ENCODE results near the gene ZNF366. TPM values are rescaled to one million over a fixed set of nuclear protein-coding genes. Genes with fewer than 3 reads are reported as not detected.

The ZNF366 gene
- polyA plus RNA-seq, 2 of the 4 experiments (the other 2 are of a cell fraction), result not detected

DNA sequence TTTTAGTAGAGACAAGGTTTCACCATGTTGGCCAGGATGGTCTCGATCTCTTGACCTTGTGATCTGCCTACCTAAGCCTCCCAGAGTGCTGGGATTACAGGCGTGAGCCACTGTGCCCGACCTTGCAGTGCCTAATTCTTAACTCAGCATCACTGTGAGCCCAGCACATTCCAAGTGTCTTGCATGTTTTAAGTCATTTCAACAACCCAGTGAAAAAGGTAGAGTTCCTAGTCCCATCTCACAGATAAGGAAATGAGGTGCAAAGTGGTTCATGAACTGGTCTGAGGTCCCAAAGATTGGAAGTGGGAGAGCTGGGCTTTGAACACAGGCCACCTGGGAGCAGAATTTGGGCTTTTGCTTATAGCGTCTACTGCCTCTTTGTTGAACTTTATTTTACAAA lies 68.0 kb downstream of the ZNF366 start:
- 94% methylated on average over 4 of the region's 4 CpGs for WGBS (ENCODE audit: missing lambda C conversion rate)
- no peak for ATAC-seq
- ChIA-PET POLR2A (no interaction called here), CTCF (no interaction called here)
- DNase-seq (ENCODE audit: low read depth in 1 of 2, low spot score in 1 of 2), result no peak
- H3K9me3 ChIP-seq, result no peaks in the 10 kb centered on the region
- H3K4me1 ChIP-seq, result peaks cover 29% of the 10 kb centered on the region
- no peak overlapping the region for H3K4me3 ChIP-seq
- TF ChIP-seq CHD4 (IDR thresholded peaks at IDR 0.05; ENCODE audit: borderline replicate concordance), result no peak
- no peak for TF ChIP-seq RARB (CRISPR knock-in tag; IDR thresholded peaks at IDR 0.05)
- TF ChIP-seq TP53 (CRISPR knock-in tag; IDR thresholded peaks at IDR 0.05), result no peak
- no peak for TF ChIP-seq JUN (IDR thresholded peaks at IDR 0.05)
- TF ChIP-seq POLR2AphosphoS2 (conservative IDR thresholded peaks at IDR 0.05; ENCODE audit: low read length), result no peak
- TF ChIP-seq HOXA7 (CRISPR knock-in tag; IDR thresholded peaks at IDR 0.05), result no peak
- TF ChIP-seq PHF8 (IDR thresholded peaks at IDR 0.05; ENCODE audit: borderline replicate concordance, low read depth), result no peak
- peak overlapping the region; percentile 52 for H3K4me2 ChIP-seq
- H3K27ac ChIP-seq, result peak overlapping the region; percentile 35 to 56; a peak in 4 of 6 replicates
- no peak for FAIRE-seq

DNA sequence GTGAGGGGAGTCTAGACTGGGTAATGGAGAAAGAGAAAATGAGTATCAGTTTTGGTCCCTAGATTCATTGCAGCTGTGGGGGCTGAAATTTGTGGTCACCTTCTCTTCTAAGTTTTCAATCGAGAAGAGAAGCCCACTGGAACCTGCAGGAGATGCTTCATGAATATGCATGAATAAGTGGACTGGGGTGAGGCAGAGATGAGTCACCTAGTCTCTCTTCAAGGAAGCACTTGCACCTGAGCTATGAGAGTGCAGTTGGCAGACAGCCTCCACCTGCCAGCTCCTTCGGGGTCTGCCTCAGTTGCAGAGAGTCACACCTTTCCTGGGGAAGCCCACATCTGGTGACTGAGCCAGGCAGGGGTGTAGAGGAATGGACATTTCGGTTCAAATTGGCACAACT lies 69.1 kb downstream of the ZNF366 start:
- no peak for DNase-seq (ENCODE audit: low read depth in 1 of 2, low spot score in 1 of 2)
- Histone ChIP-seq H3K4me2 (no peak overlapping the region), H3K4me3 (no peak overlapping the region), H3K9me3 (no peaks in the 10 kb centered on the region), H3K4me1 (peaks cover 29% of the 10 kb centered on the region), H3K27ac (peak overlapping the region in 1 of 2 experiments; percentile 37; a peak in 1 of 6 replicates)
- ChIA-PET CTCF (interaction anchor here (1.0 to 1.5 kb wide), 2 partner anchors 29 to 65 kb away, joined by 3 read pairs; no protein-coding TSS in a partner anchor), POLR2A (no interaction called here)
- FAIRE-seq, result no peak
- TF ChIP-seq FOSL2 (IDR thresholded peaks at IDR 0.05) (no peak), FOSL2 (CRISPR knock-in tag; IDR thresholded peaks at IDR 0.05) (peak; percentile 30; the same call in 1 of the 2 replicates), ESRRA (IDR thresholded peaks at IDR 0.05; ENCODE audit: borderline replicate concordance, low read length) (no peak), HOXA7 (CRISPR knock-in tag; IDR thresholded peaks at IDR 0.05) (no peak), SREBF2 (IDR thresholded peaks at IDR 0.05) (no peak), FOSB (CRISPR knock-in tag; IDR thresholded peaks at IDR 0.05) (no peak), TFCP2L1 (CRISPR knock-in tag; IDR thresholded peaks at IDR 0.05) (no peak), CEBPB (IDR thresholded peaks at IDR 0.05) (no peak), KDM1A (IDR thresholded peaks at IDR 0.05; ENCODE audit: low read depth) (no peak)
- WGBS (ENCODE audit: missing lambda C conversion rate), result 72% methylated on average over 3 of the region's 3 CpGs
- ATAC-seq, result no peak

DNA sequence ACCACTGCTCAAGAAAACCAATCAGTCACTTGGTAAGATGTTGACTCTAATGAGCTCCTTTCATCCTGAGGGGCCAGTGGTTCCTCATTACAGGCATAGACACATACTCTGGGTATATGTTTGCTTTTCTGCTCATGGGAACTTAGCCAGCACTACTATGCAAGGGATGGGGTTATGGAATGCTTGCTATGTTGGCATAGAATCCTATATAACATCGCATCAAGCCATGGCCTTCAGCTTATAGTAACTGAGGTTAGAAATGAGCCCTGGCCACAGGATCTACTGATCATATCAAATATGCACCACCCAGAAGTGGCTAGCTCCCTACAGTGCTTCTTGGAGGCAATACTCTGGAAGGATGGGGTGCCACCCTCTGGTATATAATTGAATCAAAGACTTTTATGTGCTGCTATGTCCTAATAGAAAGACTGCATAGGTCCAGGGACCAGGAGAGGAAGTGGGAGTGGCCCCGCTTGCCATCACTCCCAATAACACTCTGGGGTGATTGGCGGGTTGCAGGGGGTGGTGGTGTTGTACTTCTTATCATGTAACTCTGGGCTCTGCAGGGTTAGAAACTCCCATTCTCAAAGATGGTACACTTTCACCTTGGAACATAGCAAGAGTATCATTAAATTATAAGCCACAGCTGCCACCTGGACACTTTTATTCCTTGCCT lies 70.3 kb downstream of the ZNF366 start:
- FAIRE-seq (no peak), ATAC-seq (peak in 1 of 2 experiments; percentile 43; a peak in 3 of 6 replicates), DNase-seq (ENCODE audit: low read depth in 1 of 2, low spot score in 1 of 2) (no peak)
- TF ChIP-seq HEYL (CRISPR knock-in tag; IDR thresholded peaks at IDR 0.05), result no peak
- TF ChIP-seq FOXS1 (CRISPR knock-in tag; IDR thresholded peaks at IDR 0.05), result no peak
- no peak for TF ChIP-seq ZC3H11A (IDR thresholded peaks at IDR 0.05)
- no peak for TF ChIP-seq POLR2AphosphoS2 (conservative IDR thresholded peaks at IDR 0.05; ENCODE audit: low read length)
- no peak for TF ChIP-seq KDM1A (IDR thresholded peaks at IDR 0.05; ENCODE audit: low read depth)
- no peak for TF ChIP-seq EHMT2 (IDR thresholded peaks at IDR 0.05; ENCODE audit: low read depth)
- TF ChIP-seq HOXA7 (CRISPR knock-in tag; IDR thresholded peaks at IDR 0.05), result no peak
- TF ChIP-seq CHD2 (IDR thresholded peaks at IDR 0.05; ENCODE audit: low read length, partially characterized antibody), result no peak
- Histone ChIP-seq H3K4me3 (no peak overlapping the region), H3K4me1 (peaks cover 26% of the 10 kb centered on the region), H3K9me3 (no peaks in the 10 kb centered on the region), H3K27ac (peak overlapping the region in 1 of 2 experiments; percentile 12; a peak in 1 of 6 replicates), H3K4me2 (peak overlapping the region; percentile 15; the same call in 2 of the 3 replicates)
- ChIA-PET CTCF (interaction anchor here (1.0 to 1.5 kb wide), 2 partner anchors 23 to 64 kb away, joined by 3 to 4 read pairs; no protein-coding TSS in a partner anchor), POLR2A (no interaction called here)
- WGBS (ENCODE audit: missing lambda C conversion rate), result 68% methylated on average over 3 of the region's 3 CpGs

DNA sequence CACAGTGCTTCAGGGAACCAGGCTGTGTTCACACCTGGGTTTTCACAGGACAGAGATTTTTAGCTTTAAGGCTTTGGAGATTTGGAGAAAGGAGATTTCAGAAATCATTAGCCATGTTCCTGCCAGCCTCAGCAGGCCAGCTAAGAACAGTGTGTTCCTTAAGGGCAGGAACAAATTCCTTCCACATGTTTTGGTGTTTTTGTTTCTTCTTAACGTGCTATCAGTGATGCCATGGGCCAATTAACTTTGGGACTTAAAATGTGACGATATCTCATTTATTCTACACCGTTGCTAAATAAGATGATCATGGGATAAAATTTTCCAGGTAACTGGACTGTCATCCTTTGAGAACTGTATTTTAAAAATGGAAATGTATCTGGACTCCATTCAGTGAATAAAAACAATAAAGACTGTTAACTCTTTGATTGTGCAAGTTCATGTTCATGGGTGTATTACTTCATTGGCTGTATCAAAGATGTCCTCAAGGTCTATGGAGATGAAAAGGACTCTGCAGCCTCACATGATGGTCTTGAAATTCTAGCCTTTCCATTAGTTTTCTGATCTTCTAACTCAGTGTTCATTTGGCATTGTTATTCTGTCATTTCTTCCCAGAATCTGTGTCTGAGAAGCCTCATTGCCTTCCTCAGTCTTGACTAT lies 72.3 kb downstream of the ZNF366 start:
- FAIRE-seq, result no peak
- H3K4me2 ChIP-seq, result no peak overlapping the region; the same call in 2 of the 3 replicates
- CTCF ChIA-PET, result interaction anchor here (1.2 to 1.3 kb wide), 2 partner anchors 10 to 17 kb away, joined by 3 to 5 read pairs; no protein-coding TSS in a partner anchor
- no peak overlapping the region for H3K4me3 ChIP-seq
- H3K9me3 ChIP-seq, result no peaks in the 10 kb centered on the region
- no peak for ATAC-seq
- 62% methylated on average over 3 of the region's 3 CpGs for WGBS (ENCODE audit: missing lambda C conversion rate)
- DNase-seq (ENCODE audit: low read depth in 1 of 2, low spot score in 1 of 2), result no peak
- H3K27ac ChIP-seq, result peak overlapping the region; percentile 8 to 57; a peak in 2 of 6 replicates
- POLR2A ChIA-PET, result no interaction called here
- peaks cover 13% of the 10 kb centered on the region for H3K4me1 ChIP-seq
- no peak for TF ChIP-seq ZNF302 (CRISPR knock-in tag; IDR thresholded peaks at IDR 0.05)
- TF ChIP-seq, protein P1, sequence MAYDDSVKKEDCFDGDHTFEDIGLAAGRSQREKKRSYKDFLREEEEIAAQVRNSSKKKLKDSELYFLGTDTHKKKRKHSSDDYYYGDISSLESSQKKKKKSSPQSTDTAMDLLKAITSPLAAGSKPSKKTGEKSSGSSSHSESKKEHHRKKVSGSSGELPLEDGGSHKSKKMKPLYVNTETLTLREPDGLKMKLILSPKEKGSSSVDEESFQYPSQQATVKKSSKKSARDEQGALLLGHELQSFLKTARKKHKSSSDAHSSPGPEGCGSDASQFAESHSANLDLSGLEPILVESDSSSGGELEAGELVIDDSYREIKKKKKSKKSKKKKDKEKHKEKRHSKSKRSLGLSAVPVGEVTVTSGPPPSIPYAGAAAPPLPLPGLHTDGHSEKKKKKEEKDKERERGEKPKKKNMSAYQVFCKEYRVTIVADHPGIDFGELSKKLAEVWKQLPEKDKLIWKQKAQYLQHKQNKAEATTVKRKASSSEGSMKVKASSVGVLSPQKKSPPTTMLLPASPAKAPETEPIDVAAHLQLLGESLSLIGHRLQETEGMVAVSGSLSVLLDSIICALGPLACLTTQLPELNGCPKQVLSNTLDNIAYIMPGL (CRISPR knock-in tag; IDR thresholded peaks at IDR 0.05; ENCODE audit: borderline replicate concordance), result no peak
- no peak for TF ChIP-seq EHF (CRISPR knock-in tag; IDR thresholded peaks at IDR 0.05)
- TF ChIP-seq ESRRA (IDR thresholded peaks at IDR 0.05; ENCODE audit: borderline replicate concordance, low read length), result no peak
- no peak for TF ChIP-seq HOXA7 (CRISPR knock-in tag; IDR thresholded peaks at IDR 0.05)
- TF ChIP-seq RNF2 (IDR thresholded peaks at IDR 0.05; ENCODE audit: borderline replicate concordance, low read depth), result no peak
- TF ChIP-seq JUN (IDR thresholded peaks at IDR 0.05), result no peak
- TF ChIP-seq, protein P2, sequence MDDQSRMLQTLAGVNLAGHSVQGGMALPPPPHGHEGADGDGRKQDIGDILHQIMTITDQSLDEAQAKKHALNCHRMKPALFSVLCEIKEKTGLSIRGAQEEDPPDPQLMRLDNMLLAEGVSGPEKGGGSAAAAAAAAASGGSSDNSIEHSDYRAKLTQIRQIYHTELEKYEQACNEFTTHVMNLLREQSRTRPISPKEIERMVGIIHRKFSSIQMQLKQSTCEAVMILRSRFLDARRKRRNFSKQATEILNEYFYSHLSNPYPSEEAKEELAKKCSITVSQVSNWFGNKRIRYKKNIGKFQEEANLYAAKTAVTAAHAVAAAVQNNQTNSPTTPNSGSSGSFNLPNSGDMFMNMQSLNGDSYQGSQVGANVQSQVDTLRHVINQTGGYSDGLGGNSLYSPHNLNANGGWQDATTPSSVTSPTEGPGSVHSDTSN (IDR thresholded peaks at IDR 0.05), result no peak
- TF ChIP-seq MAZ (IDR thresholded peaks at IDR 0.05; ENCODE audit: borderline replicate concordance, low read depth, low read length), result no peak
- no peak for TF ChIP-seq POLR2A (IDR thresholded peaks at IDR 0.05; ENCODE audit: low read length)

Data from A549 (cell line).